Muscle of back (tissue), 11 donors: Measurements from ENCODE around the gene C7. TPM values are rescaled to one million over a fixed set of nuclear protein-coding genes. Genes with fewer than 3 reads are reported as not detected.
"Not testable (repeated sequence)": the region's sequence is repeated elsewhere in the genome, so short reads cannot be mapped to it uniquely, and the experiment has no call there.

Source experiments
- DNase-seq, 3 donors: peaks; one replicate each; pipeline versions ENCODE4 v3.0.0 to v3.0.0-alpha.2; 2013
- polyA plus RNA-seq, 10 donors: library from polyadenylated mRNA; unstranded; fragments of 120-200 nt; gene quantifications; one replicate each; pipeline ENCODE4 v1.2.1, GENCODE V29; 2013; ENCODE audit not compliant: insufficient read length in 10 of 10

Gene C7
- polyA plus RNA-seq, 10 donors, result 1.4 to 5.0 (median 3.6) TPM

DNA sequence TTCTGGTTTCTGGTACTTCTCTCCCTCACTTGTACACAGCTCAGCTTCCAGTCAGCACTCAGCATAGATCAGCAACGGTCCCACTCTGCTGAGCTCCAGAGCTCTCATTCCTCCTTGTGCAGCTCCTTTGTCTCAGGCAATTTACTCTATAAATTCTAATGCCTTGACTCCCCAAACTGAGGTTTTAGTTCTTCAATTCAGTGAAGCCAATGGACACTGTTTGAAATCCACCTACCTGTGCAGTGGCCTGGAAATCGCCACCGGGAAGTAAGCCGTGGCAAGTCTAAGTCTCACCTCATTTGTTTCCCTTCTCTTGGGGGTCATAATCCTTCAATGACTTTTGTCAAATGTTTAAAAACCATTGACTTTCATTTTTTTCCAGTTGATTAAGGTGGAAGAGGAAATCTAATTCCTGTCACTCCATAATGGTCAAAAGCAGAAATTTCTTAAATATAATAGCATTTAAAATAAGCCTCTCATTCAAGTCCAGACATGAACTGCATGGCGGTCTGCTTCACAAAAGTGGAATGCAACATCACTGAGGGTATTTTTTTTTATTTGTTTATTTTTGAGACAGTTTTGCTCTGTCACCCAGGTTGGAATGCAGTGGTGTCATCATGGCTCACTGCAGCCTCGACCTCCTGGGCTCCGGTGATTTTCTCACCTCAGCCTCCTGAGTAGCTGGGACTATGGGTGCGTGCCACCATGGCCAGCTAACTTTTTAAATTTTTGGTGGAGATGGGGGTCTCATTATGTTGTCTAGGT is 79.6 kb downstream of the C7 start:
- no peak for DNase-seq

- peak in 2 of 3 donors; percentile 0 to 5 for DNase-seq
Observed at GRCh38 chr5:40991168-40991980, 82.1 kb downstream of the C7 start.

- DNase-seq, result no peak
Observed at GRCh38 chr5:40991981-40992559, 82.8 kb downstream of the C7 start.

DNA sequence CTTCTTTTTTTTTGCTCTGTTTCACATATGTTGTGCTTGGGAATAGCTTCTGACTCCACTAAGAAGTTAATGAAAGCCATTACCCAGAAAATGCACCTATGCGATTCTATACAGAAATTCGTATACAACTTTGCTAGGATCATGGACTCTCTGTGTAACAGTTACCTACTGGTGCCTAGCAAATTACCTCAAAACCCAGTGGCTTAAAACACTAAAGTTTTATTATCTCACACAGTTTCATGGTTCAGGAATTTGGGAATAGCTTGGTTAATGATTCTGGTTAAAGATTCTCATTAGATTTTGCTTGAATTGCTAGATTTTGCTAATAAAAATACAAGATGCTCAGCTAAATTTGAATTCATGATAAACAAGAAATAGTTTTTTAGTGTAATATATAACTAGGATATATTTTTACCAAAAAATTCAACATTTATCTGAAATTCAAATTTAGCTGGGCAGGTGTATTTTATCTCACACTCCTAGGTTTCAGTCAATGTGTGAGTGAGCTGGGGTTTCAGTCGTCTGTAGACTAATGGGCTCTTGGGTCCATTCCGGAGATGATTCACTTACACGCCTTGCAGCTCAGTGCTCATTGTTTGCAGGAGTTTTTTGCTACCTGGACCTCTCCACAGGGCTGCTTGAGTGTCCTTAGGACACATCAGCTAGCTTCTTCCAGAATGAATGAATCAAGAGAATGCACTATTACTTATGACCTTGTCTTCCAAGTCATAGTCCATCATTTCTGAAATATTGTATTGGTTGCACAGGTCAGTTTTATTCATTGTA is 86.7 kb downstream of the C7 start:
- no peak for DNase-seq

GRCh38 chr5:40999142-40999541 is 89.8 kb downstream of the C7 start:
- no peak for DNase-seq

- no peak for DNase-seq
Observed at GRCh38 chr5:40999966-41000365, 90.7 kb downstream of the C7 start.

GRCh38 chr5:41003670-41004376 is 94.5 kb downstream of the C7 start:
- DNase-seq, result no peak

- DNase-seq, result no peak
Observed at GRCh38 chr5:41004931-41005330, 95.6 kb downstream of the C7 start.

- DNase-seq, result no peak
Observed at GRCh38 chr5:41009232-41009631, 99.9 kb downstream of the C7 start.

DNA sequence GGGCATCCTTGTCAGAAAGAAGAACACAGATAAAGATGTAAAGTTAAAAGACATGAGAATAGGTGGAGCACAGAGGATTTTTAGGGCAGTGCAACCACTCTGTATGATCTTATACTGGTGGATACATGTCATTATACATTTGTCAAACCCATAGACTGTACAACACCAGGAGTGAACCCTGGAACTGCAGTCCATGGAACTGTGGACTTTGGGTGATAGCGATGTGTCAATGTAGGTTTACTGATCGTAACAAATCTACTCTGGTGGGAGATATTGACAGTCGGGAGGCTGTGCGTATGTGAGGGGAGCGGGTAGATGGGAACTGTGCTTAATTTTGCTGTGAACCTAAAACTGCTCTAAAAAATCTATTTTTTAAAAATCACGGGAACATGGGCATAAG is 101.3 kb downstream of the C7 start:
- DNase-seq, result no peak

GRCh38 chr5:41012318-41012717 is 103.0 kb downstream of the C7 start:
- no peak for DNase-seq

GRCh38 chr5:41022600-41022999 is 113.3 kb downstream of the C7 start:
- not testable (repeated sequence) for DNase-seq

Other genes with a start within 250 kb of the C7 start
- gene PTGER4, start 229.6 kb upstream of the C7 start, polyA plus RNA-seq, result 10 to 100 TPM in 1 of 10 donors, 1 to 10 TPM in 9; 3.2 to 12.6 (median 7.1) TPM
- gene TTC33, start 153.5 kb upstream of the C7 start, polyA plus RNA-seq, result 10 to 100 TPM; 16.6 to 23.1 (median 18.7) TPM
- 10 to 100 TPM; 24.1 to 45.1 (median 32.8) TPM for gene PRKAA1, start 111.1 kb upstream of the C7 start, polyA plus RNA-seq
- gene RPL37, start 74.3 kb upstream of the C7 start, polyA plus RNA-seq, result 1,000 to 10,000 TPM; 2,251 to 3,110 (median 2,597) TPM
- 1 to 10 TPM; 1.5 to 2.2 (median 1.7) TPM for gene CARD6, start 68.1 kb upstream of the C7 start, polyA plus RNA-seq
- gene MROH2B, start 161.8 kb downstream of the C7 start, polyA plus RNA-seq, result under 1 TPM in 2 of 10 donors, not detected in 8; 0.07 TPM